OCI-LY7 (cell line): ENCODE results near the gene RASEF. TPM values are rescaled to one million over a fixed set of nuclear protein-coding genes. Genes with fewer than 3 reads are reported as not detected.

Experiments
- BruUV-seq: library from RNA; stranded (reverse); fragments of 400-500 nt; replicated peaks from 2 replicates; lab custom pipeline; 2021; lab: Mats Ljungman, UMichigan
- CTCF ChIA-PET: fragments of 300-600 bp; sonication (Branson Sonifier 250); formaldehyde crosslinking; loops from one replicate; lab custom pipeline; 2022; ENCODE audit warnings: antibody characterized with exemption; ENCODE audit not compliant: unreplicated experiment; lab: Charles Lee
- POLR2A ChIA-PET: fragments of 300-600 bp; sonication (Branson Sonifier 250); formaldehyde crosslinking; loops from one replicate; lab custom pipeline; 2022; ENCODE audit warnings: antibody characterized with exemption; lab: Charles Lee
- DNase-seq: peaks from one replicate; pipeline ENCODE4 v3.0.0-alpha.2; 2015; ENCODE audit warnings: low spot score
- H2AFZ ChIP-seq: fragments of 200-600 bp; sonication (generic), shearing (Covaris generic); 2 replicates; pipeline ENCODE4 v1.6.1; 2014; ENCODE audit warnings: mild to moderate bottlenecking, antibody characterized with exemption, low read length, moderate library complexity
- H3K27ac ChIP-seq: fragments of 200-600 bp; sonication (generic); 2 replicates; pipeline ENCODE4 v1.5.1; 2014; ENCODE audit warnings: mixed run types, low read depth, mild to moderate bottlenecking, moderate library complexity, low read length, inconsistent platforms; ENCODE audit not compliant: poor library complexity, severe bottlenecking
- H3K36me3 ChIP-seq: fragments of 200-600 bp; sonication (generic); 2 replicates; pipeline ENCODE4 v1.6.1; 2014; ENCODE audit warnings: mild to moderate bottlenecking, antibody characterized with exemption, low read length, moderate library complexity, mixed read lengths; ENCODE audit not compliant: insufficient read depth
- H3K4me1 ChIP-seq: fragments of 200-600 bp; sonication (generic); 2 replicates; pipeline ENCODE4 v1.5.1; 2014; ENCODE audit warnings: mild to moderate bottlenecking, low read length; ENCODE audit not compliant: insufficient read depth, poor library complexity, severe bottlenecking
- H3K4me2 ChIP-seq: fragments of 200-600 bp; sonication (generic); 2 replicates; pipeline ENCODE4 v1.6.1; 2014; ENCODE audit warnings: mild to moderate bottlenecking, low read length
- H3K4me3 ChIP-seq: fragments of 200-600 bp; sonication (generic); 2 replicates; pipeline ENCODE4 v1.5.1; 2014; ENCODE audit warnings: mild to moderate bottlenecking, low read depth, low read length; ENCODE audit not compliant: poor library complexity, severe bottlenecking
- H3K79me2 ChIP-seq: fragments of 200-600 bp; sonication (generic); 2 replicates; pipeline ENCODE4 v1.6.1; 2016; ENCODE audit warnings: low read depth, mild to moderate bottlenecking, low read length, moderate library complexity, mixed read lengths; ENCODE audit not compliant: insufficient read depth
- H3K9me2 ChIP-seq: fragments of 200-600 bp; sonication (generic); 2 replicates; pipeline ENCODE4 v1.6.1; 2016; ENCODE audit warnings: mild to moderate bottlenecking, low read length, mixed read lengths; ENCODE audit not compliant: insufficient read depth
- H3K9me3 ChIP-seq: fragments of 200-600 bp; sonication (generic); 2 replicates; pipeline ENCODE4 v1.6.1; 2014; ENCODE audit warnings: mild to moderate bottlenecking, mixed run types, low read length, mixed read lengths
- H4K20me1 ChIP-seq: fragments of 200-600 bp; sonication (generic); 2 replicates; pipeline ENCODE4 v1.6.1; 2014; ENCODE audit warnings: mild to moderate bottlenecking, antibody characterized with exemption, low read length, moderate library complexity, mixed read lengths; ENCODE audit not compliant: insufficient read depth
- CTCF ChIP-seq: fragments of 200-600 bp; sonication (generic); conservative IDR thresholded peaks from 2 replicates; pipeline ENCODE4 v1.5.1; 2014; ENCODE audit warnings: mild to moderate bottlenecking, antibody characterized with exemption, low read length, moderate library complexity, mixed read lengths
- EZH2phosphoT487 ChIP-seq: fragments of 200-600 bp; sonication (generic); IDR thresholded peaks from 2 replicates; pipeline ENCODE4 v1.6.1; 2018; ENCODE audit warnings: low read depth, borderline replicate concordance, mild to moderate bottlenecking, mixed run types, antibody characterized with exemption, low read length, moderate library complexity, mixed read lengths
- intact Hi-C: fragments of 100-400 bp; cut with micrococcal nuclease; formaldehyde crosslinking; loops from one replicate; pipeline ENCODE4 v1.10.0; 2022; ENCODE audit not compliant: unreplicated experiment
- total RNA-seq, 2 experiments: library from RNA; depleted of rRNA in 1 of 2; stranded (reverse); fragments of >200 nt in 1 of 2; shearing (Covaris generic) in 1 of 2; gene quantifications; 2 replicates each; pipeline ENCODE4 v1.2.3, GENCODE V29; 2014 to 2022

Gene RASEF
- total RNA-seq, 2 experiments from 2014 or later, result not detected

GRCh38 chr9:82989929-82990328 is 73.0 kb downstream of the RASEF start:
- ChIA-PET POLR2A (no interaction called here), CTCF (no interaction called here)
- no TSS peak for BruUV-seq
- H4K20me1 ChIP-seq, result no peaks in the 10 kb centered on the region
- TF ChIP-seq CTCF (no peak), EZH2phosphoT487 (no peak)
- no peak overlapping the region for H3K27ac ChIP-seq
- intact Hi-C loops, result no loop called here
- H3K4me3 ChIP-seq, result no peak overlapping the region
- no peak for DNase-seq
- no peak overlapping the region for H2AFZ ChIP-seq
- no peaks in the 10 kb centered on the region for H3K4me1 ChIP-seq
- H3K9me2 ChIP-seq, result no peaks in the 10 kb centered on the region
- no peaks in the 10 kb centered on the region for H3K9me3 ChIP-seq
- H3K4me2 ChIP-seq, result no peak overlapping the region
- no peaks in the 10 kb centered on the region for H3K79me2 ChIP-seq
- no peaks in the 10 kb centered on the region for H3K36me3 ChIP-seq

- no TSS peak for BruUV-seq
- Histone ChIP-seq H3K4me1 (no peaks in the 10 kb centered on the region), H4K20me1 (no peaks in the 10 kb centered on the region), H3K4me2 (no peak overlapping the region), H3K27ac (no peak overlapping the region), H2AFZ (no peak overlapping the region), H3K36me3 (no peaks in the 10 kb centered on the region), H3K79me2 (no peaks in the 10 kb centered on the region), H3K9me3 (no peaks in the 10 kb centered on the region), H3K4me3 (no peak overlapping the region), H3K9me2 (no peaks in the 10 kb centered on the region)
- intact Hi-C loops, result no loop called here
- CTCF ChIA-PET, result no interaction called here
- POLR2A ChIA-PET, result no interaction called here
- TF ChIP-seq CTCF (no peak), EZH2phosphoT487 (no peak)
- DNase-seq, result no peak
Observed at GRCh38 chr9:82988488-82988887, 74.5 kb downstream of the RASEF start.

GRCh38 chr9:82987370-82988189 is 75.4 kb downstream of the RASEF start:
- H3K79me2 ChIP-seq, result no peaks in the 10 kb centered on the region
- no peaks in the 10 kb centered on the region for H3K9me2 ChIP-seq
- intact Hi-C loops, result no loop called here
- TF ChIP-seq CTCF (no peak), EZH2phosphoT487 (no peak)
- no peak overlapping the region for H3K4me3 ChIP-seq
- ChIA-PET POLR2A (interaction anchor here (0.6 to 0.7 kb wide), 2 partner anchors 96 to 383 kb away, joined by 4 to 7 read pairs; no protein-coding TSS in a partner anchor), CTCF (no interaction called here)
- no TSS peak for BruUV-seq
- H3K4me2 ChIP-seq, result no peak overlapping the region
- no peaks in the 10 kb centered on the region for H3K4me1 ChIP-seq
- no peaks in the 10 kb centered on the region for H3K9me3 ChIP-seq
- no peaks in the 10 kb centered on the region for H4K20me1 ChIP-seq
- H3K36me3 ChIP-seq, result no peaks in the 10 kb centered on the region
- H2AFZ ChIP-seq, result no peak overlapping the region
- H3K27ac ChIP-seq, result no peak overlapping the region
- no peak for DNase-seq
